Trophoblast cell (in vitro differentiated cells and primary cell): Measurements from ENCODE around the gene DDT.

Source experiments
- DNase-seq, 2 donors: peaks; one replicate each; pipeline ENCODE4 v3.0.0-alpha.2; 2016
- H2AFZ ChIP-seq: 2 replicates; pipeline ENCODE4 v1.6.1; 2013; ENCODE audit warnings: low read length, moderate library complexity, mild to moderate bottlenecking; ENCODE audit not compliant: insufficient read depth, poor library complexity
- H2AK5ac ChIP-seq: 2 replicates; pipeline ENCODE4 v1.6.1; 2013; ENCODE audit warnings: mild to moderate bottlenecking, low read length
- H2BK120ac ChIP-seq: 2 replicates; pipeline ENCODE4 v1.6.1; 2013; ENCODE audit warnings: low read length, mild to moderate bottlenecking, moderate library complexity; ENCODE audit not compliant: insufficient read depth, poor library complexity
- H2BK12ac ChIP-seq: 2 replicates; pipeline ENCODE4 v1.6.1; 2013; ENCODE audit warnings: mild to moderate bottlenecking, low read length, moderate library complexity
- H2BK5ac ChIP-seq: 2 replicates; pipeline ENCODE4 v1.6.1; 2013; ENCODE audit warnings: low read length, low read depth, moderate library complexity, mild to moderate bottlenecking; ENCODE audit not compliant: poor library complexity
- H3K14ac ChIP-seq: 2 replicates; pipeline ENCODE4 v1.6.1; 2013; ENCODE audit warnings: mild to moderate bottlenecking, low read length
- H3K18ac ChIP-seq: 2 replicates; pipeline ENCODE4 v1.6.1; 2013; ENCODE audit warnings: mild to moderate bottlenecking, low read length
- H3K23ac ChIP-seq: 2 replicates; pipeline ENCODE4 v1.6.1; 2013; ENCODE audit warnings: low read length
- H3K27ac ChIP-seq: 2 replicates; pipeline ENCODE4 v1.5.1; 2013; ENCODE audit warnings: low read depth, mild to moderate bottlenecking, inconsistent platforms, low read length, moderate library complexity
- H3K27me3 ChIP-seq: 2 replicates; pipeline ENCODE4 v1.6.1; 2013; ENCODE audit warnings: inconsistent platforms, mild to moderate bottlenecking, low read length, moderate library complexity; ENCODE audit not compliant: insufficient read depth
- H3K36me3 ChIP-seq, 2 experiments: 1 replicate in 1 of 2; 2 replicates in 1 of 2; pipeline ENCODE4 v1.6.1; 2013; ENCODE audit warnings: low read length in 2 of 2, mild to moderate bottlenecking in 2 of 2, moderate library complexity in 1 of 2; ENCODE audit not compliant: insufficient read depth in 2 of 2, control insufficient read depth in 1 of 2
- H3K4ac ChIP-seq: 2 replicates; pipeline ENCODE4 v1.6.1; 2013; ENCODE audit warnings: low read depth, mild to moderate bottlenecking, low read length, moderate library complexity
- H3K4me1 ChIP-seq, 2 experiments: 1 replicate in 1 of 2; 2 replicates in 1 of 2; pipeline ENCODE4 v1.6.1; 2013; ENCODE audit warnings: low read length in 2 of 2, mild to moderate bottlenecking in 2 of 2, moderate library complexity in 1 of 2; ENCODE audit not compliant: insufficient read depth in 2 of 2, control insufficient read depth in 1 of 2
- H3K4me2 ChIP-seq: 2 replicates; pipeline ENCODE4 v1.6.1; 2013; ENCODE audit warnings: inconsistent platforms, mild to moderate bottlenecking, low read length, moderate library complexity
- H3K4me3 ChIP-seq: 2 replicates; pipeline ENCODE4 v1.5.1; 2013; ENCODE audit warnings: mild to moderate bottlenecking, low read depth, low read length, inconsistent platforms
- H3K79me1 ChIP-seq: one replicate; pipeline ENCODE4 v1.6.1; 2013; ENCODE audit warnings: low read length
- H3K79me2 ChIP-seq: 2 replicates; pipeline ENCODE4 v1.6.1; 2013; ENCODE audit warnings: low read length, mild to moderate bottlenecking; ENCODE audit not compliant: control insufficient read depth, insufficient read depth, poor library complexity
- H3K9ac ChIP-seq: 2 replicates; pipeline ENCODE4 v1.6.1; 2013; ENCODE audit warnings: mild to moderate bottlenecking, low read length
- H3K9me3 ChIP-seq: 2 replicates; pipeline ENCODE4 v1.6.1; 2013; ENCODE audit warnings: low read depth, mild to moderate bottlenecking, control low read depth, inconsistent platforms, low read length; ENCODE audit not compliant: insufficient read depth
- H4K12ac ChIP-seq: 2 replicates; pipeline ENCODE4 v1.6.1; 2013; ENCODE audit warnings: low read depth, mild to moderate bottlenecking, low read length, moderate library complexity
- H4K8ac ChIP-seq: 2 replicates; pipeline ENCODE4 v1.6.1; 2013; ENCODE audit warnings: low read depth, mild to moderate bottlenecking, low read length, moderate library complexity
- H4K91ac ChIP-seq: one replicate; pipeline ENCODE4 v1.6.1; 2013; ENCODE audit warnings: low read depth, mild to moderate bottlenecking, low read length, moderate library complexity
- WGBS: extraction: QIAGEN DNeasy Blood & Tissue Kit; methylation state at CpG from one replicate; pipeline ENCODE4 v1.1.7; 2013; ENCODE audit warnings: missing lambda C conversion rate; ENCODE audit not compliant: insufficient read length, insufficient coverage; ENCODE audit errors: extremely low coverage; 5-methylcytosine and 5-hydroxymethylcytosine counted together

Gene DDT

DNA sequence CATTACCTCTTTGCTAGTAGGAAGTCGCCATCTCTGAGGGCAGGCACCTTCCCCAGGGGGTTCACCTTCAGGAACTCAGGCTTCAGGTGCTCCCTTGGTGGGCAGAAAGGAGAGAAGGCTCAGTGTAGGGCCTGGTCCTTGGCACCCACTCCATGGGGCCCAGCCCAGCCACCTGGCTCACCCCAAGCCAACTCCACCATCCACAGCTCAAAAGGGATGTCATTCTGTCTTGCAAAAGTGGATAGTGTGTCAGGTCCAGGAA, 33.7 kb upstream of the DDT start:
- Histone ChIP-seq H3K27me3 (no peaks in the 10 kb centered on the region), H3K79me2 (peaks cover 5% of the 10 kb centered on the region), H3K9me3 (peaks cover 12% of the 10 kb centered on the region), H3K4me1 (peaks cover 3 to 5% of the 10 kb centered on the region in 2 experiments), H2AFZ (no peak overlapping the region), H2BK5ac (no peak overlapping the region), H2AK5ac (no peak overlapping the region), H3K4ac (no peak overlapping the region), H3K4me3 (peak overlapping the region; percentile 3), H2BK12ac (no peak overlapping the region), H3K4me2 (no peak overlapping the region), H4K12ac (no peak overlapping the region), H4K8ac (no peak overlapping the region), H3K79me1 (peaks cover 8% of the 10 kb centered on the region), H3K18ac (no peak overlapping the region), H3K14ac (no peak overlapping the region), H3K23ac (no peak overlapping the region), H3K36me3 (no peaks in the 10 kb centered on the region), H3K9ac (no peak overlapping the region), H3K27ac (no peak overlapping the region), H2BK120ac (no peak overlapping the region), H4K91ac (no peak overlapping the region)
- no CpG with 5 or more reads among the region's 1 CpG for WGBS
- no peak for DNase-seq

DNA sequence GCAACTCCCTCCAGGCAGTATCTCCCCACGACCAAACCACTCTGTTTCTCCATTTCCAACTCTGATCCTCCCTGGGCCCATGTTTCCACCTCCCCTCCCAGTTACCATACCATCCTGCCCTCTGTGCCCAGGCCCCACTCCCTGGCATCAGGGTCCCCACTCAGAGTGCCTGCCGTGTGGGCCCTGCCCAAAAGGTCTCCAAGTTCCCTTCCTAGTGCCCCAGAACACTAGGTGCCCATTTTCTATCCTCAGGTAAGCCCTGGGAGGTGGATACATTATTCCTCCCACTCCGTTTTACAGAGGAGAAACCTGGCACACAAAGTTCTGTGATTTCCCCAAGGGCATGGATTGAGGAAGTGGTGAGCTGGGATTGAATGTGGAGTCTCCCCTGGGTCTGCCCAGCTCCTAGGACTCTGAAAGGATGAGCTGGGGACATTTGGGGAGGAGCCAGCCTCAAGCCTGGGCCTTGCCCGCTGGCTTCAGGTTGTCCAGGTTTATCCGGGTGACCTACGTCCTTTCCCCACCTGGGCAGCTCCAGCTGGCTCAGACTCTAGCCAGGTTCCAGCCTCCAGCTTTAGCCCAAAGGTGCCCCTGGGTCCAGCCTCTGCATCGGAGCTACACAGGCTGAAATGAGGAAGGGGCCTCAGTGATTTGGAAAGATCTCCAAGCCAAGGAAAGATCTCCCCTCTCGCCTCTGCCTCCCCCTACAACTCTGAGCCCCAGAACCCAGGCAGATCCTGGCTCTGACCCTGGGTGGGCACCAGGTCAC, 33.2 kb upstream of the DDT start:
- no peak for DNase-seq
- peaks cover 12% of the 10 kb centered on the region for H3K9me3 ChIP-seq
- H3K79me1 ChIP-seq, result peaks cover 8% of the 10 kb centered on the region
- no peak overlapping the region for H3K23ac ChIP-seq
- no CpG with 5 or more reads among the region's 8 CpGs for WGBS
- H3K18ac ChIP-seq, result no peak overlapping the region
- H3K4me2 ChIP-seq, result no peak overlapping the region
- H4K12ac ChIP-seq, result no peak overlapping the region
- H3K9ac ChIP-seq, result no peak overlapping the region
- no peaks in the 10 kb centered on the region for H3K36me3 ChIP-seq
- no peak overlapping the region for H4K91ac ChIP-seq
- H2BK12ac ChIP-seq, result no peak overlapping the region
- H3K4me3 ChIP-seq, result peak overlapping the region; percentile 3
- peaks cover 3 to 5% of the 10 kb centered on the region in 2 experiments for H3K4me1 ChIP-seq
- no peak overlapping the region for H3K14ac ChIP-seq
- H3K4ac ChIP-seq, result no peak overlapping the region
- no peak overlapping the region for H2BK120ac ChIP-seq
- no peaks in the 10 kb centered on the region for H3K27me3 ChIP-seq
- H4K8ac ChIP-seq, result no peak overlapping the region
- no peak overlapping the region for H2AFZ ChIP-seq
- no peak overlapping the region for H2AK5ac ChIP-seq
- peaks cover 5% of the 10 kb centered on the region for H3K79me2 ChIP-seq
- H3K27ac ChIP-seq, result no peak overlapping the region
- H2BK5ac ChIP-seq, result no peak overlapping the region

DNA sequence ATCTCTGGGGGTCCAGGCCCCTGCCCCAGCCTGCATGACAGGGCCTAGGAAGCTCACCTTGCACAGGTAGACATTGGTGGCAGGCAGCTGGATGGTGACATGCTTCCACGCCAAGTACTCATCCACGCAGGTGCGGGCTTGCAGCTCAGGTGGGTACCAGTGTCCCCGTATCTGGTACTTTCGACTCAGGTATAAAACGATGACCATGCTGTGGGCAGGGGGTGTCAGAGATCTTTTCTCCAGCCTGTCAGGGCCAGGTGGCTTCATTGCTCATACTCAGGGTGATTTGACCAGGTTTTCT, 32.6 kb upstream of the DDT start:
- Histone ChIP-seq H3K27me3 (no peaks in the 10 kb centered on the region), H3K4ac (no peak overlapping the region)

DNA sequence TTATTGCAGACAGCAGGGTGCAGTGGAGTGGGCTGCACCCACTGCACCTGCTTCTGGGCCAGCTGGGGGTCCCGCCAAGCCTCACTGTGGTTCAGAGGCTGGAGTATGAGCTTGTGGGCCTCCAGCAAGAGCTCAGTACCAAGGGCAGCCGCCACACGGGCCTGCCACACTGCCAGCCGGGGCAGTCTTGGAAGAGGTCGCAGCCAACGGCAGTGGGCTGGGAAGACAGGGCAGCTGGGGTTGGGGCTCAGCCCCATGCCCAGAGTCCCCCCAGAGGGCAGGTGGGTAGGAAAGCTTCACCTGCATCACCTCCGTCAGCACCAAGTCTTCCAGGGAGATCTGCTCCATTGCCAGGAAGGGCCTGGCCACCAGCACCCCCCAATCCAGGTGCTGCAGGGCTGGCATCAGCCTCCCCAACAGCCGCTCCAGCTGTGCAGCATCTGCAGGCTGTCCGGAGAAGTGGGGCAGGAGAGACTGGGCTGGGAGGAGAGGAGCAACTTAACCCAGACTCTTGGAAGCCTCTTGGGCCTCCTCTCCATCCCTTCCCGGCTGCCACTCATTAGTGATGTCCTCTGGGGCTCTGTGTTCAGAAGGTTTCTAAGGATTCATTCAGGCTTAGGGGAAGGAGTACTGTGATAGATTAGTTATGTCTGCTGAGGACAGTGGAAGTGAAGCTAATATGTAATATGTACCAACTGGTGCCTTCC, 32.1 kb upstream of the DDT start:
- no CpG with 5 or more reads among the region's 10 CpGs for WGBS
- Histone ChIP-seq H3K14ac (no peak overlapping the region), H2AFZ (no peak overlapping the region), H2BK12ac (no peak overlapping the region), H3K79me2 (peaks cover 1% of the 10 kb centered on the region), H3K27me3 (no peaks in the 10 kb centered on the region), H3K4me3 (no peak overlapping the region), H3K4me1 (peaks cover 3% of the 10 kb centered on the region in 2 experiments), H3K4me2 (no peak overlapping the region), H3K23ac (no peak overlapping the region), H2AK5ac (no peak overlapping the region), H3K4ac (no peak overlapping the region), H2BK120ac (no peak overlapping the region), H3K79me1 (peaks cover 4% of the 10 kb centered on the region), H3K27ac (no peak overlapping the region), H3K9me3 (peaks cover 13% of the 10 kb centered on the region), H2BK5ac (no peak overlapping the region), H3K9ac (no peak overlapping the region), H3K36me3 (no peaks in the 10 kb centered on the region), H4K8ac (no peak overlapping the region), H3K18ac (no peak overlapping the region), H4K91ac (no peak overlapping the region), H4K12ac (no peak overlapping the region)
- no peak for DNase-seq

More for the DNA sequence above, 32.6 kb upstream of the DDT start:
- peaks cover 13% of the 10 kb centered on the region for H3K9me3 ChIP-seq
- H3K4me1 ChIP-seq, result peaks cover 3% of the 10 kb centered on the region in 2 experiments
- no peak overlapping the region for H2BK5ac ChIP-seq
- H2BK120ac ChIP-seq, result no peak overlapping the region
- no peak overlapping the region for H3K4me2 ChIP-seq
- H2AFZ ChIP-seq, result no peak overlapping the region
- no peak overlapping the region for H4K8ac ChIP-seq
- no peak overlapping the region for H4K91ac ChIP-seq
- no peaks in the 10 kb centered on the region for H3K36me3 ChIP-seq
- no peak overlapping the region for H3K14ac ChIP-seq
- H4K12ac ChIP-seq, result no peak overlapping the region
- no peak overlapping the region for H3K23ac ChIP-seq
- DNase-seq, result no peak
- peaks cover 5% of the 10 kb centered on the region for H3K79me2 ChIP-seq
- H3K4me3 ChIP-seq, result no peak overlapping the region
- no peak overlapping the region for H2BK12ac ChIP-seq
- WGBS, result no CpG with 5 or more reads among the region's 6 CpGs
- H3K27ac ChIP-seq, result no peak overlapping the region
- H2AK5ac ChIP-seq, result no peak overlapping the region
- no peak overlapping the region for H3K18ac ChIP-seq
- peaks cover 8% of the 10 kb centered on the region for H3K79me1 ChIP-seq
- H3K9ac ChIP-seq, result no peak overlapping the region
